ENCODE data around the gene APOBR. TPM values are rescaled to one million over a fixed set of nuclear protein-coding genes. Genes with fewer than 3 reads are reported as not detected.

Gene APOBR
- total and polyA plus RNA-seq, 2 of the 13 experiments (the other 11 are each of a cell fraction or from before 2014, with no cell fraction given) = 0.03 TPM; not detected in 1

DNA sequence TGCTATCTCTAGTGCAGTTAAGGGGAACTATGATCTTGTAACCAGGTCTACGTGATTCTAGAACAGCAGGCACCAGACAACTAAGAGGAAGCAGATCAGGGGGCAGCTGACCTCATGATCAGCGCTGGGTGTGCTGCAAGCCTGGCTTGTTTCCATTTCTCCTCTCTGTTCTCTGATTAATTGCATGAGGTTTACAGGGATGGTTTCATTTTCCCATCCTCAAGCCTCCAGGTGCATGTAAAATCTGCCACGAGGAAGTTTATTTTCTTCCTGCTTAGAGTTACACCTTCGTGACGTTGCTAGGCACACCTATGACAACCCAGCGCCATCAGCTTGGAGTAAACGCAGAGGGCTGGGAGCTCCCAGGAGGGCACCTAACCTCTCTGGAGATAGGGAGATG, 48.6 kb downstream of the APOBR start:
- H3K9ac ChIP-seq (ENCODE audit: insufficient read depth, low read depth, low read length) = no peak overlapping the region
- no peak overlapping the region for H3K27ac ChIP-seq (ENCODE audit: extremely low read length, insufficient read depth, low read length)
- in situ Hi-C loops (cut with HindIII; ENCODE audit: extremely low pct_ligation_motif_present, low pct_unique_long_range_greater_than_20kb) (no loop called here), intact Hi-C loops (cut with micrococcal nuclease; ENCODE audit: unreplicated experiment) (loop anchor here (10.0 kb wide), 1 partner anchor 72 kb away; the partner anchor contains the start of gene SULT1A1)
- BruUV-seq (replicated peaks) = no TSS peak
- WGBS (ENCODE audit: low lambda C conversion rate) = 32% methylated on average over 7 of the region's 7 CpGs
- ATAC-seq (no peak), FAIRE-seq (no peak), DNase-seq (ENCODE audit: low spot score) (no peak)
- H4K20me1 ChIP-seq (ENCODE audit: insufficient read depth, low read length) = no peaks in the 10 kb centered on the region
- H3K4me3 ChIP-seq (replicated peaks in 1 of 3; ENCODE audit: insufficient read depth in 1 of 3, low read depth in 2 of 3, low read length in 3 of 3) = peak overlapping the region; percentile 1 to 28 (median 28); a peak in 3 of 6 replicates
- no peaks in the 10 kb centered on the region for H3K9me3 ChIP-seq (ENCODE audit: low read length)
- POLR2A ChIA-PET = interaction anchor here (1.2 kb wide), 1 partner anchor 54 kb away, joined by 3 read pairs; the partner anchor contains the start of gene SULT1A2
- peak overlapping the region; percentile 72 for H3K4me2 ChIP-seq (ENCODE audit: low read depth, low read length)
- CTCF ChIA-PET (ENCODE audit: low intra/inter-chr PET ratio, low total read pairs) = no interaction called here
- peaks cover 7% of the 10 kb centered on the region for H3K79me2 ChIP-seq (ENCODE audit: insufficient read depth, low read length)
- H3K27me3 ChIP-seq (ENCODE audit: control insufficient read depth in 1 of 2, insufficient read depth in 2 of 2, low read length in 2 of 2) = peaks cover 0 to 10% of the 10 kb centered on the region in 2 experiments; a peak in 1 of 5 replicates
- TF ChIP-seq MLX (CRISPR knock-in tag; IDR thresholded peaks at IDR 0.05) (0 out of 2 replicates have a peak, but pooled peaks have one; percentile 50), TSC22D2 (CRISPR knock-in tag; IDR thresholded peaks at IDR 0.05; ENCODE audit: borderline replicate concordance) (no peak), ETV5 (CRISPR knock-in tag; IDR thresholded peaks at IDR 0.05; ENCODE audit: borderline replicate concordance) (peak; percentile 30; the same call in 1 of the 2 replicates), ZHX2 (IDR thresholded peaks at IDR 0.05; ENCODE audit: low read depth) (0 out of 2 replicates have a peak, but pooled peaks have one; percentile 28), ZHX2 (CRISPR knock-in tag; IDR thresholded peaks at IDR 0.05; ENCODE audit: borderline replicate concordance) (no peak), HOXA9 (CRISPR knock-in tag; IDR thresholded peaks at IDR 0.05; ENCODE audit: borderline replicate concordance) (no peak), ELF3 (CRISPR knock-in tag; IDR thresholded peaks at IDR 0.05) (peak; percentile 70), HOXA3 (CRISPR knock-in tag; IDR thresholded peaks at IDR 0.05) (peak; percentile 52; the same call in 1 of the 2 replicates), CREB1 (IDR thresholded peaks at IDR 0.05) (0 out of 2 replicates have a peak, but pooled peaks have one; percentile 24), CREB1 (CRISPR knock-in tag; IDR thresholded peaks at IDR 0.05) (no peak), ZBTB21 (CRISPR knock-in tag; IDR thresholded peaks at IDR 0.05) (peak; percentile 52; the same call in 1 of the 2 replicates)
- H3K4me1 ChIP-seq (ENCODE audit: insufficient read depth, low read length) = peaks cover 63% of the 10 kb centered on the region
- H2AFZ ChIP-seq (ENCODE audit: low read length) = peak overlapping the region; percentile 66
- H3K36me3 ChIP-seq (replicated peaks in 1 of 2; ENCODE audit: control insufficient read depth in 1 of 2, insufficient read depth in 2 of 2, low read length in 2 of 2) = no peaks in the 10 kb centered on the region

Measured in HepG2 (cell line).